ENCODE results near the gene SPATC1L.
"Not testable (repeated sequence)": the region's sequence is repeated elsewhere in the genome, so short reads cannot be mapped to it uniquely, and the experiment has no call there.

SPATC1L gene

DNA sequence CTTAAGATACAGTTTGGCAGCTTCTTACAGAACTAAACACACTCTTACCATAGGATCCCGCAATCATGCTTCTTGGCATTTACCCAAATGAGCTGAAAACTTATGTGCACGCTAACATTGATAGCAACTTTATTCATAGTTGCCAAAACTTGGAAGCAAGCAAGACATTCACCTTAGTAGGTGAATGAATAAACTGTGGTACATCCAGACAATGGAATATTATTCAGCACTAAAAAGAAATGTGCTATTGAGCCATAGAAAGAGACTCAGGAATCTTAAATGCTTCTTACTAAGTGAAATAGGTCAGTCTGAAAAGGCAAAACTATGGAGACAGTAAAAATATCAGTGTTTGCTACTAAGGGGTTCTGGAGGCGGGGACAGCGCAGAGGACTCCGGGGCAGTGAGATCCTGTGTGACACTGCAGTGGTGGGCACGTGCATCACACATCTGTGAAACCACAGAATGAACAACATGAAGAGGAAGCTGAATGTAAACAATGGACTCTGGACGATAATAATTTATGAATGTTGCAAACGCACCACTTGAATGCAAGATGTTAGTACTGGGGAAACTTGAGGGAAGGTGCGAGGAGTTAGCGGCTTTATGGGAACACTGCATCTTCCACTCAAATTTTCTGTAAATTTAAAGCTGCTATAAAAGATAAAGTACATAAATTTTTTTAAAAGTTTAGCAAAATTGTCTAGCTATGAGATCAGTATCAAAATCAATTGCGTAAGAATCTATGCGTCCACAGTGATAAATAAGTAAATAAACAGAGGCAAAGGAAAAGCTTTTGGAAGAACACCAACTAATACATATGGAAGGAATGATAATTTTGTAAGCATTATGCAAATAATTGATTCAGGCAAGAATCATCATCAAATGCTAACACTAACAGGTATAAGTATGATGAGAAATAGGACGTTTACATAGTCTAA lies 15.4 kb upstream of the SPATC1L start:
- DNase-seq = no peak

GRCh38 chr21:46196733-46197132 lies 12.5 kb upstream of the SPATC1L start:
- DNase-seq = peak; percentile 1

DNA sequence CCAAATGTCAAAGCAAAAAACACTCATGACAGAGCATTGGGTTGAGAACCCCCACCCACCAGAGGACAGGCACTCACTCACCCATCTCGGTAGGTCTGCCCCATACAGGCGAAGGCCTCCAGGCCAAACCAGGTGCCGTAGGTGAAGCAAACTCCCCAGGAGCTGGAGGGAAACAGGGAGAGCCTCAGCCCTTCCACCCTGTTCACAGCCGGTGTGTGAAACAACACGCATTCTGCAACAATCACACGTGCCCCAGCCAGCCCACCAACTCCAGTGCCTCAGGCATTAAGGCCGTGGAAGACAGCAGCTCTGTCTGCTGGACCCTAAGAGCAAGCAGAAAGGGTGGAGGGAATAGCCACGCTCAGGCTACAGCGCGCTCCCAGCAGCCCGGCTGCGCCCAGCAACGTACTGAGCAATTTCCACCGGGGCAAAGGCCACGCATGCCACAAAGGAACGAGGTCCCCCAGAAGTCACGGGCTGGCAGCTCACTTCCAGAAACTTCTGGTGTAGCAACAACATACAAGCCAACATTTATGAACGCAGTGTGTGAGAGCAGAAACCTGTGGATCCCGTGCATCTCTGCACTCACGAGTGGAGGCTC lies 11.4 kb upstream of the SPATC1L start:
- DNase-seq = peak; percentile 4

GRCh38 chr21:46194374-46195334 lies 10.4 kb upstream of the SPATC1L start:
- no peak for DNase-seq

GRCh38 chr21:46193829-46194373 lies 9.6 kb upstream of the SPATC1L start:
- DNase-seq = no peak

DNA sequence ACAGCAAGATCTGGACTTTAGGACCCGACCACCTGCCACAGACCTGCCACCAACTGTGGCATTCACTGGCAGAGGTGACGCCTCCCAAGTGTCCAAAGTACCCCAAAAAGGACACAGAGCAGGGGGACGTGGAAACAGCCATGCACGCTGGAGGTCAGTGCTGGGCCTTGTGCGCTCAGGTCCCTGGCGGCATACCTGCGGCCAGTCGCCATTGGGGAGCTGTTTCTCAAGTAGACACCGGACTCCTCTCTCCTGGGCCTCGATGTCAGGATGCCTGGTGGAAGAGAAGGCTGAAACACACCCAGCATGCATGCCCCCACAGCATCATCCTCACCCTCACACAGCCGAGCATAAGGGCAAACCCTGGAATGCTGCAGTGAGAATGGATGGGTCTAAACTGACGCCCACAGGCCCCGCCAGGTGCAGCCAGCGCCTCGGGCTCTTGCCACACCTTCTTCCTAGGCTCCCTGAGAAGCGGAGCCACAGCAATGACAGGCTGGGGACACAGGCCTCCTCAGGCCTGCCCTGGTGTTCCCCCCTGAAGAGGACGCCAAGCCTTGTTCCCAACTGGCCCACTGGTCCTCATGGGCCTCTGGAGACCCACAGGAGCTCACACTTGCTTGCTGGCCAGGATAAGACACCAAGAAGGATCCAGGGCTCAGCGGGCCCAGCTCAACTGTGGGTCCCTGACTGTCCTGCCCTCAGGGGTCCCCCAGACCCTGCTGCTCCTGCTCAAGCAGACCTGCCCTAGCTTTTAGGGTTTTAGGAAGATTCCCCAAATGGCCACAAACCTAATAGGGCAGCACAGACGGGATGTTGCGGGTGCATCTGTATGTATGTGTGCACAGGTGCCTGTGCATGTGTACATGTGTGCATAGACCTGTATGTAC lies 7.7 kb upstream of the SPATC1L start:
- DNase-seq = no peak

GRCh38 chr21:46191257-46191685 lies 7.0 kb upstream of the SPATC1L start:
- no peak for DNase-seq

DNA sequence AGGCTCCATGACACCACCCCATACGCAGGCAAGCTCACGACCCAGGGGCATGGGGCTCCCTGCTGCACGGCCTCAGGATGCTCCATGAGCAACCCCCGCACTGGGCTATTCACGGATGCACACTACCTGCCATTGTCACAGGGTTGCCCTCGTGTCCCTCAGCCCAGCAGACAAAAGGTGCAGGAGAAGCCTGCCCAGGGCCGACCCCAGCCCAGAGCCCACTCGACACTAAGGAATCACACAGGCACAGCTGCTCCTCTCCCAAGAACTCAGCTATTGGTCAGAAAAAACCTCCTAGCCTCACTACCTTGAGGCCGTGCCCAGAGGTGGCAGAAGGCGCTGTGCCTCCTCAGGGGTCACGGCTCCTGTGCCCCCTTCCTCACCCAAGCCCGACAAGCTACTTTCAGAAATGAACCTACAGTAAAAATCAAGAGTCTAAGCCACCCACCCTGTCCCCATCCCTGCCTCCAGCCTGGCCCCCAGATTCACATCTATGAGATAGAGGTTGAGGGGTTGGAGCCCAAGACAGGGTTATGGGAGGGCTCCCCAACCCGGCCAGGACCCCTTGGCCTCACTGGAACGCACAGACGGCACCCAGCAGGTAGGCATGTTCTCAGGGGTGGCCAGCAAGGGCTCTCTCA lies 6.4 kb upstream of the SPATC1L start:
- no peak for DNase-seq

GRCh38 chr21:46189959-46190490 lies 5.8 kb upstream of the SPATC1L start:
- DNase-seq = no peak

DNA sequence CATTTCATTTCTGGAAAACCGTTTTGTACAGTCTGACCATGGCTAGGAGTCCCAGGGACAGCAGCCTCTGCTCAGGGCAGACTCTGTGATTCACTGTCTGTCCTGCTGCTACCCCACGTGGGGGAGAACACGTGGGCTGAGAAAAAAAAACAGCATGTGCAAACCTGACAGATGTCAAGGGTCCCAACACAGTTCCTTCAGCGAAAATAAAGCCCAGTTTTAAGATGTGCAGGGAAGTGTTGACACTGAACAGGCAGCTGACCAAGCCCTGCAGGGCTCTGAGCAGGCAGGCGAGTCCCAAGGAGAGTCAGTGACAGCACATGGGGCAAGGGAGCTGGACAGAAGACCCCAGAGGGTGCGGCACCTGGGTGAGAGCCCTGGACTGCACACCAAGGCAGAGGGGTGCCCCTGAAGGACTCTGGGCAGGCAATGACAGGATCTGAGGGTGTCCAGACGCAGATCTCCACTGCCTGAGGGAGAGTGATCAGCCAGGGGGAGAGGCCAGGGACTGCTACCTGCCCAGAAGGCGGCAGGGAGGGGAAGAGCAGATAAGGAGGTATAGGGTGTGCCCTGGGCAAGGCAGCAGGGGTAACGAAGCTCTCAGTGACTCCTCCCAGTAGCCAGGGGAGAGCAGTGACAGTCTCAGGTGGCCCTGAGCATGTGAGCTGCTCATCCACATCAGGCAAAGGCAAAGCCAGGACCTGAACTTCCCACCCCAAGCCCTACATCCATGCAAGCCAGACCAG lies 5.1 kb upstream of the SPATC1L start:
- DNase-seq = no peak

- no peak for DNase-seq
Observed at GRCh38 chr21:46188226-46189212, 4.3 kb upstream of the SPATC1L start.

- no peak for DNase-seq
Observed at GRCh38 chr21:46187814-46188213, 3.6 kb upstream of the SPATC1L start.

GRCh38 chr21:46187261-46187660 lies 3.0 kb upstream of the SPATC1L start:
- no peak for DNase-seq

- DNase-seq = no peak
Observed at GRCh38 chr21:46185716-46186115, 1.5 kb upstream of the SPATC1L start.

GRCh38 chr21:46184625-46185555 lies 631 bp upstream of the SPATC1L start:
- peak; percentile 74 for DNase-seq

DNA sequence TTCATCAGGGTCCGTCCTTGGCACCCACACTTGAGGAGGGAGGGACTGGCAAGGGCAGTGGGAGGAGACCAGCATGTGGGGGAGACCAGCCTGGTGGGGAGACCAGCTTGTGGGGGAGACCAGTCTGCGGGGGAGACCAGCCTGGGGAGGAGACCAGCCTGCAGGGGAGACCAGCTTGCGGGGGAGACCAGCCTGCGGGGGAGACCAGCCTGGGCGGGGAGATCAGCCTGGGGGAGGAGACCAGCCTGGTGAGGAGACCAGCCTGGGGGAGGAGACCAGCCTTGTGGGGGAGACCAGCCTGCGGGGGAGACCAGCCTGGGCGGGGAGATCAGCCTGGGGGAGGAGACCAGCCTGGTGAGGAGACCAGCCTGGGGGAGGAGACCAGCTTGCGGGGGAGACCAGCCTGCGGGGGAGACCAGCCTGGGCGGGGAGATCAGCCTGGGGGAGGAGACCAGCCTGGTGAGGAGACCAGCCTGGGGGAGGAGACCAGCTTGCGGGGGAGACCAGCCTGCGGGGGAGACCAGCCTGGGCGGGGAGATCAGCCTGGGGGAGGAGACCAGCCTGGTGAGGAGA lies 836 bp downstream of the SPATC1L start:
- DNase-seq = not testable (repeated sequence)
